ENCODE measurements around the gene BOD1.

DNA sequence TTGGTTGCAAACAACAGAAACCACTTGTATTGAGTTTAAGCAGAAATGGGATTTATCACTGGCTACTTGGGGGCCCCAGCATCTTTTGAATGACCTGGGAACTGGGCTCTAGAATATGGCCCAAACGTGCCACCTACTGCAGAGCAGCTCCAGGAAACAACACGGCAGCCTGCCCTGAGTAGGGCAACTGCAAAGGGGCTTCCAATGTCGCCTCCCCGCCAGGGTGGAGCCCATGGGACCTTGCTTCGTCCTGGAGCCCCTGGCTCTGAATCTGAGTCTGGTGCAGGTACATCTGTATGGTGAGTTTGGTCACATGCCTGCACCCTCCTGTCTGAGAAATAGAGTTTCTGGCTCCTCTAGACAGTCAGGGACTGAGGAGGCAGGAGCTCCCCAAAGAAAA lies 38.6 kb downstream of the BOD1 start:
- no peak for TF ChIP-seq EZH2 (IDR thresholded peaks at IDR 0.05)
- no peak for TF ChIP-seq POLR2AphosphoS5 (IDR thresholded peaks at IDR 0.05; ENCODE audit: borderline replicate concordance, low read depth, low read length)

Measured in SK-N-MC (cell line).